ENCODE measurements around the gene PPP1R17. TPM values are rescaled to one million over a fixed set of nuclear protein-coding genes. Genes with fewer than 3 reads are reported as not detected.

The PPP1R17 gene
- total and polyA plus RNA-seq, 4 donors: not detected

DNA sequence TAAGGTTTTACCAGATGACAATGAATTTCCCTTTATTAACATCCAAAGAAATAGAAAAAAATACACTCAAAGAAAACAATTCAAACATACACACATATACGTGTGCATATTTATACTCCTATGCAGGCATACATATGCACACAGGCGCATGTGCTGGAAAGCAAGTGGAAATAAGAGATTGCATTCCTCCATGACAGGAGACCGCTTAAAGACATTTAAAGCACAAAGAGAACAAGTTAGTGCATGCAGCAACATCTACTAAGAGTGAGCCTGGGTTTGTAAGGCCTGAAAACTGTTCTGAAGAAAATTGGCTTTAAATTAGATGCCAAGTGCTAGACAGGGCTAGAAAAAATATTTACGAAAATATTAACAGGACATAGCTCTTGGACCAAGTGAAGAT lies 40.1 kb upstream of the PPP1R17 start:
- Histone ChIP-seq H3K9me3 (ENCODE audit: control insufficient read depth in 4 of 4, low read length in 3 of 4) (no peaks in the 10 kb centered on the region), H3K27ac (ENCODE audit: low read depth in 1 of 2, low read length in 2 of 2) (no peak overlapping the region), H3K4me3 (ENCODE audit: low read depth in 1 of 3, low read length in 3 of 3) (no peak overlapping the region)

DNA sequence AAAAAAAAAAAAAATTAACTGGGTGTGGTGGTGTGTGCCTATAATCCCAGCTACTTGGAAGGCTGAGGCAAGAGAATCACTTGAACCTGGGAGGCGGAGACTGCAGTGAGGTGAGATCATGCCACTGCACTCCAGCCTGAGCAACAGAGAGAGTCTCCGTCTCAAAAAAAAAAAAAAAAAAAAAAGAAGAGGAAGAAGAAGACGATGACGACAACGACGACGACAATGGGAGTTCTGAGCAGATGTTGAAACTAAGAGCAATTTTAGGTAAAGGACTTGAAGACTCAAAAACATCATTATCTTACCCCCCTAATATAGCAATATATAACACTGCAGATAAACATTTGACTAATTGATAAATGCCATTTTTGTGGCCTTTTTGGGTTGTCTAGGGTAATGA lies 39.5 kb upstream of the PPP1R17 start:
- TF ChIP-seq SP1 (IDR thresholded peaks at IDR 0.05): no peak
- TF ChIP-seq, protein P1, sequence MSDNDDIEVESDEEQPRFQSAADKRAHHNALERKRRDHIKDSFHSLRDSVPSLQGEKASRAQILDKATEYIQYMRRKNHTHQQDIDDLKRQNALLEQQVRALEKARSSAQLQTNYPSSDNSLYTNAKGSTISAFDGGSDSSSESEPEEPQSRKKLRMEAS (IDR thresholded peaks at IDR 0.05): no peak
- no peak for TF ChIP-seq NR2F2 (IDR thresholded peaks at IDR 0.05)
- TF ChIP-seq HNF4A (conservative IDR thresholded peaks at IDR 0.05): no peak
- TF ChIP-seq TAF1 (conservative IDR thresholded peaks at IDR 0.05): no peak
- no peak for TF ChIP-seq GABPA (IDR thresholded peaks at IDR 0.05 in 1 of 2, conservative IDR thresholded peaks at IDR 0.05 in 1 of 2)
- TF ChIP-seq, protein P2, sequence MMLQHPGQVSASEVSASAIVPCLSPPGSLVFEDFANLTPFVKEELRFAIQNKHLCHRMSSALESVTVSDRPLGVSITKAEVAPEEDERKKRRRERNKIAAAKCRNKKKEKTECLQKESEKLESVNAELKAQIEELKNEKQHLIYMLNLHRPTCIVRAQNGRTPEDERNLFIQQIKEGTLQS (IDR thresholded peaks at IDR 0.05): no peak
- TF ChIP-seq, protein P3, sequence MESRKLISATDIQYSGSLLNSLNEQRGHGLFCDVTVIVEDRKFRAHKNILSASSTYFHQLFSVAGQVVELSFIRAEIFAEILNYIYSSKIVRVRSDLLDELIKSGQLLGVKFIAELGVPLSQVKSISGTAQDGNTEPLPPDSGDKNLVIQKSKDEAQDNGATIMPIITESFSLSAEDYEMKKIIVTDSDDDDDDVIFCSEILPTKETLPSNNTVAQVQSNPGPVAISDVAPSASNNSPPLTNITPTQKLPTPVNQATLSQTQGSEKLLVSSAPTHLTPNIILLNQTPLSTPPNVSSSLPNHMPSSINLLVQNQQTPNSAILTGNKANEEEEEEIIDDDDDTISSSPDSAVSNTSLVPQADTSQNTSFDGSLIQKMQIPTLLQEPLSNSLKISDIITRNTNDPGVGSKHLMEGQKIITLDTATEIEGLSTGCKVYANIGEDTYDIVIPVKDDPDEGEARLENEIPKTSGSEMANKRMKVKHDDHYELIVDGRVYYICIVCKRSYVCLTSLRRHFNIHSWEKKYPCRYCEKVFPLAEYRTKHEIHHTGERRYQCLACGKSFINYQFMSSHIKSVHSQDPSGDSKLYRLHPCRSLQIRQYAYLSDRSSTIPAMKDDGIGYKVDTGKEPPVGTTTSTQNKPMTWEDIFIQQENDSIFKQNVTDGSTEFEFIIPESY (IDR thresholded peaks at IDR 0.05): no peak
- no peak for TF ChIP-seq JUND (IDR thresholded peaks at IDR 0.05)
- TF ChIP-seq, protein P4, sequence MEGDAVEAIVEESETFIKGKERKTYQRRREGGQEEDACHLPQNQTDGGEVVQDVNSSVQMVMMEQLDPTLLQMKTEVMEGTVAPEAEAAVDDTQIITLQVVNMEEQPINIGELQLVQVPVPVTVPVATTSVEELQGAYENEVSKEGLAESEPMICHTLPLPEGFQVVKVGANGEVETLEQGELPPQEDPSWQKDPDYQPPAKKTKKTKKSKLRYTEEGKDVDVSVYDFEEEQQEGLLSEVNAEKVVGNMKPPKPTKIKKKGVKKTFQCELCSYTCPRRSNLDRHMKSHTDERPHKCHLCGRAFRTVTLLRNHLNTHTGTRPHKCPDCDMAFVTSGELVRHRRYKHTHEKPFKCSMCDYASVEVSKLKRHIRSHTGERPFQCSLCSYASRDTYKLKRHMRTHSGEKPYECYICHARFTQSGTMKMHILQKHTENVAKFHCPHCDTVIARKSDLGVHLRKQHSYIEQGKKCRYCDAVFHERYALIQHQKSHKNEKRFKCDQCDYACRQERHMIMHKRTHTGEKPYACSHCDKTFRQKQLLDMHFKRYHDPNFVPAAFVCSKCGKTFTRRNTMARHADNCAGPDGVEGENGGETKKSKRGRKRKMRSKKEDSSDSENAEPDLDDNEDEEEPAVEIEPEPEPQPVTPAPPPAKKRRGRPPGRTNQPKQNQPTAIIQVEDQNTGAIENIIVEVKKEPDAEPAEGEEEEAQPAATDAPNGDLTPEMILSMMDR (IDR thresholded peaks at IDR 0.05; ENCODE audit: low read depth, low read length, missing input control): no peak
- no peak for TF ChIP-seq YY1 (IDR thresholded peaks at IDR 0.05)
- TF ChIP-seq, protein P5, sequence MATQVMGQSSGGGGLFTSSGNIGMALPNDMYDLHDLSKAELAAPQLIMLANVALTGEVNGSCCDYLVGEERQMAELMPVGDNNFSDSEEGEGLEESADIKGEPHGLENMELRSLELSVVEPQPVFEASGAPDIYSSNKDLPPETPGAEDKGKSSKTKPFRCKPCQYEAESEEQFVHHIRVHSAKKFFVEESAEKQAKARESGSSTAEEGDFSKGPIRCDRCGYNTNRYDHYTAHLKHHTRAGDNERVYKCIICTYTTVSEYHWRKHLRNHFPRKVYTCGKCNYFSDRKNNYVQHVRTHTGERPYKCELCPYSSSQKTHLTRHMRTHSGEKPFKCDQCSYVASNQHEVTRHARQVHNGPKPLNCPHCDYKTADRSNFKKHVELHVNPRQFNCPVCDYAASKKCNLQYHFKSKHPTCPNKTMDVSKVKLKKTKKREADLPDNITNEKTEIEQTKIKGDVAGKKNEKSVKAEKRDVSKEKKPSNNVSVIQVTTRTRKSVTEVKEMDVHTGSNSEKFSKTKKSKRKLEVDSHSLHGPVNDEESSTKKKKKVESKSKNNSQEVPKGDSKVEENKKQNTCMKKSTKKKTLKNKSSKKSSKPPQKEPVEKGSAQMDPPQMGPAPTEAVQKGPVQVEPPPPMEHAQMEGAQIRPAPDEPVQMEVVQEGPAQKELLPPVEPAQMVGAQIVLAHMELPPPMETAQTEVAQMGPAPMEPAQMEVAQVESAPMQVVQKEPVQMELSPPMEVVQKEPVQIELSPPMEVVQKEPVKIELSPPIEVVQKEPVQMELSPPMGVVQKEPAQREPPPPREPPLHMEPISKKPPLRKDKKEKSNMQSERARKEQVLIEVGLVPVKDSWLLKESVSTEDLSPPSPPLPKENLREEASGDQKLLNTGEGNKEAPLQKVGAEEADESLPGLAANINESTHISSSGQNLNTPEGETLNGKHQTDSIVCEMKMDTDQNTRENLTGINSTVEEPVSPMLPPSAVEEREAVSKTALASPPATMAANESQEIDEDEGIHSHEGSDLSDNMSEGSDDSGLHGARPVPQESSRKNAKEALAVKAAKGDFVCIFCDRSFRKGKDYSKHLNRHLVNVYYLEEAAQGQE (IDR thresholded peaks at IDR 0.05): no peak
- Histone ChIP-seq H3K27ac (ENCODE audit: low read depth in 1 of 2, low read length in 2 of 2) (no peak overlapping the region), H3K9ac (ENCODE audit: low read depth in 1 of 2, low read length in 2 of 2) (no peak overlapping the region), H3K9me3 (ENCODE audit: control insufficient read depth in 4 of 4, low read length in 3 of 4) (no peaks in the 10 kb centered on the region), H3K4me3 (ENCODE audit: low read depth in 1 of 3, low read length in 3 of 3) (no peak overlapping the region), H3K27me3 (ENCODE audit: control insufficient read depth in 4 of 4, insufficient read depth in 4 of 4, low read length in 3 of 4) (no peaks in the 10 kb centered on the region), H3K4me1 (ENCODE audit: control insufficient read depth in 4 of 4, insufficient read depth in 4 of 4, low read length in 3 of 4) (no peaks in the 10 kb centered on the region), H3K36me3 (ENCODE audit: control insufficient read depth in 4 of 4, insufficient read depth in 3 of 4, low read depth in 1 of 4, low read length in 3 of 4) (no peaks in the 10 kb centered on the region)
- DNase-seq (ENCODE audit: low spot score): no peak
- WGBS: 73% methylated on average over 7 of the region's 7 CpGs

More for the DNA sequence above, 40.1 kb upstream of the PPP1R17 start:
- no peak for DNase-seq (ENCODE audit: low spot score)
- no peak overlapping the region for H3K9ac ChIP-seq (ENCODE audit: low read depth in 1 of 2, low read length in 2 of 2)
- no peak for TF ChIP-seq RXRA (IDR thresholded peaks at IDR 0.05)
- 88% methylated on average over 4 of the region's 4 CpGs for WGBS
- no peaks in the 10 kb centered on the region for H3K27me3 ChIP-seq (ENCODE audit: control insufficient read depth in 4 of 4, insufficient read depth in 4 of 4, low read length in 3 of 4)
- H3K4me1 ChIP-seq (ENCODE audit: control insufficient read depth in 4 of 4, insufficient read depth in 4 of 4, low read length in 3 of 4): no peaks in the 10 kb centered on the region
- no peaks in the 10 kb centered on the region for H3K36me3 ChIP-seq (ENCODE audit: control insufficient read depth in 4 of 4, insufficient read depth in 3 of 4, low read depth in 1 of 4, low read length in 3 of 4)

Measured in liver (tissue), 9 donors.